Tibial nerve (tissue), 4 donors: ENCODE results near the gene AR. TPM values are rescaled to one million over a fixed set of nuclear protein-coding genes. Genes with fewer than 3 reads are reported as not detected.

Experiments
- DNase-seq, 2 donors: peaks; one replicate each; pipeline ENCODE4 v3.0.0-alpha.2; 2019; ENCODE audit warnings: low spot score in 2 of 2
- H3K27ac ChIP-seq, 4 donors: fragments of 200-600 bp; sonication (generic) in 3 of 4; one replicate each; pipeline ENCODE4 v1.5.1; 2017 to 2019; ENCODE audit warnings: mild to moderate bottlenecking in 1 of 4
- H3K27me3 ChIP-seq, 2 donors: fragments of 200-600 bp; sonication (generic) in 1 of 2; one replicate each; pipeline versions ENCODE4 v1.5.1 to v1.6.0; 2017 to 2019
- H3K36me3 ChIP-seq, 3 donors: fragments of 200-600 bp; sonication (generic); one replicate each; pipeline ENCODE4 v1.5.1; 2018 to 2019
- H3K4me1 ChIP-seq, 4 donors: fragments of 200-600 bp; sonication (generic) in 3 of 4; one replicate each; pipeline ENCODE4 v1.5.1; 2017 to 2019
- H3K4me3 ChIP-seq, 4 donors: fragments of 200-600 bp; sonication (generic) in 3 of 4; one replicate each; pipeline ENCODE4 v1.5.1; 2017 to 2019; ENCODE audit warnings: mild to moderate bottlenecking in 1 of 4, moderate library complexity in 1 of 4
- H3K9me3 ChIP-seq, 4 donors: fragments of 200-600 bp; sonication (generic) in 3 of 4; one replicate each; pipeline ENCODE4 v1.5.1; 2017 to 2019
- EP300 ChIP-seq, 2 donors: sonication (generic); formaldehyde crosslinking; IDR thresholded peaks; one replicate each; pipeline ENCODE4 v1.6.1; 2017; ENCODE audit warnings: antibody characterized with exemption in 2 of 2, mild to moderate bottlenecking in 1 of 2
- POLR2A ChIP-seq, 2 donors: fragments of 450-650 bp; IDR thresholded peaks; one replicate each; pipeline ENCODE4 v1.6.1; 2017; ENCODE audit warnings: antibody characterized with exemption in 2 of 2, mild to moderate bottlenecking in 2 of 2, moderate library complexity in 2 of 2
- WGBS, 2 donors: methylation state at CpG; one replicate each; pipeline ENCODE4 v1.1.5; 2018; 5-methylcytosine and 5-hydroxymethylcytosine counted together
- total RNA-seq, 4 donors: library from RNA; depleted of rRNA; stranded (reverse); fragments of >200 nt; gene quantifications; one replicate each; pipeline ENCODE4 v1.1.0, GENCODE V29; 2016
- TF ChIP-seq, protein P1 (sequence below), 5 experiments: fragments of 200-600 bp in 3 of 5; fragments of 450-650 bp in 2 of 5; sonication (generic) in 3 of 5; IDR thresholded peaks; one replicate each; pipeline ENCODE4 v1.5.1; 2016 to 2019; ENCODE audit warnings: antibody characterized with exemption in 5 of 5, mild to moderate bottlenecking in 3 of 5, moderate library complexity in 2 of 5

AR gene
- total RNA-seq, 4 donors from 2014 or later = 9.6 to 23.5 (median 14.1) TPM

GRCh38 chrX:67546496-67547423, 2.9 kb downstream of the AR start:
- H3K4me3 ChIP-seq = peak overlapping the region; percentile 18 to 57 (median 30)
- 46 to 54% methylated on average over 9 to 22 of the region's 44 CpGs for WGBS, 2 donors
- H3K4me1 ChIP-seq = peaks cover 0 to 16% (median 0%) of the 10 kb centered on the region in 4 donors
- H3K36me3 ChIP-seq = no peaks in the 10 kb centered on the region
- no peak for DNase-seq
- H3K9me3 ChIP-seq = no peaks in the 10 kb centered on the region
- peak overlapping the region in 2 of 4 donors; percentile 43 to 63 for H3K27ac ChIP-seq
- TF ChIP-seq EP300 (IDR thresholded peaks at IDR 0.05) (no peak), POLR2A (IDR thresholded peaks at IDR 0.05) (no peak)
- TF ChIP-seq, protein P1, sequence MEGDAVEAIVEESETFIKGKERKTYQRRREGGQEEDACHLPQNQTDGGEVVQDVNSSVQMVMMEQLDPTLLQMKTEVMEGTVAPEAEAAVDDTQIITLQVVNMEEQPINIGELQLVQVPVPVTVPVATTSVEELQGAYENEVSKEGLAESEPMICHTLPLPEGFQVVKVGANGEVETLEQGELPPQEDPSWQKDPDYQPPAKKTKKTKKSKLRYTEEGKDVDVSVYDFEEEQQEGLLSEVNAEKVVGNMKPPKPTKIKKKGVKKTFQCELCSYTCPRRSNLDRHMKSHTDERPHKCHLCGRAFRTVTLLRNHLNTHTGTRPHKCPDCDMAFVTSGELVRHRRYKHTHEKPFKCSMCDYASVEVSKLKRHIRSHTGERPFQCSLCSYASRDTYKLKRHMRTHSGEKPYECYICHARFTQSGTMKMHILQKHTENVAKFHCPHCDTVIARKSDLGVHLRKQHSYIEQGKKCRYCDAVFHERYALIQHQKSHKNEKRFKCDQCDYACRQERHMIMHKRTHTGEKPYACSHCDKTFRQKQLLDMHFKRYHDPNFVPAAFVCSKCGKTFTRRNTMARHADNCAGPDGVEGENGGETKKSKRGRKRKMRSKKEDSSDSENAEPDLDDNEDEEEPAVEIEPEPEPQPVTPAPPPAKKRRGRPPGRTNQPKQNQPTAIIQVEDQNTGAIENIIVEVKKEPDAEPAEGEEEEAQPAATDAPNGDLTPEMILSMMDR (IDR thresholded peaks at IDR 0.05) = no peak
- H3K27me3 ChIP-seq = peaks cover 0 to 54% of the 10 kb centered on the region in 2 donors

GRCh38 chrX:67555578-67556203, 11.9 kb downstream of the AR start:
- no peak for TF ChIP-seq POLR2A (IDR thresholded peaks at IDR 0.05)
- TF ChIP-seq, protein P1 (IDR thresholded peaks at IDR 0.05) = peak; percentile 18 to 63 (median 39)
- Histone ChIP-seq H3K27ac (no peak overlapping the region), H3K9me3 (no peaks in the 10 kb centered on the region), H3K4me3 (no peak overlapping the region), H3K36me3 (no peaks in the 10 kb centered on the region), H3K27me3 (peaks cover 0 to 4% of the 10 kb centered on the region in 2 donors), H3K4me1 (no peaks in the 10 kb centered on the region)
- DNase-seq = no peak
- WGBS, 2 donors = 33 to 58% methylated on average over 5 to 7 of the region's 7 CpGs

DNA sequence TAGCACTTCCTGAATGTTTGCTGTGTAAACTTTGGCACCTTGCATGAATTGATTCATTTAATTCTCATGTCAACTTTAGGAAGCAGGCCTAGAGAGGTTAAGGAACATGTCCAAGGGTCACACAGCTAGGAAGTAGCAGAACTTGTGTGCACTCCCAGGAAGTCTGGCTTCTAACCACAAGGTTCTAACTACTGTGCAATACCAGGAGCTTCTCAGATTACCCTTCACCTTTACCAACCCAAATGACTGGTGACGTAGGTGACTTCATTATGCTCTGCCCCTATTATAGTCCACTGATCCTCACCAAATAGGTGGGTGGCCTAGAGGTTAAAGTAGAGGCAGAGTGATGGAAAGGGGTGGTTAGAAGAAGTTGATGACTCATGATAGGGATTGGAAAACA, 14.4 kb downstream of the AR start:
- no peaks in the 10 kb centered on the region for H3K4me1 ChIP-seq
- no peaks in the 10 kb centered on the region for H3K27me3 ChIP-seq
- no peaks in the 10 kb centered on the region for H3K36me3 ChIP-seq
- no peak for TF ChIP-seq POLR2A (IDR thresholded peaks at IDR 0.05)
- TF ChIP-seq EP300 (IDR thresholded peaks at IDR 0.05) = no peak
- TF ChIP-seq, protein P1 (IDR thresholded peaks at IDR 0.05) = no peak
- H3K4me3 ChIP-seq = no peak overlapping the region
- H3K27ac ChIP-seq = no peak overlapping the region
- 76 to 100% methylated on average over 1 of the region's 1 CpG for WGBS, 2 donors
- no peaks in the 10 kb centered on the region for H3K9me3 ChIP-seq
- no peak for DNase-seq

DNA sequence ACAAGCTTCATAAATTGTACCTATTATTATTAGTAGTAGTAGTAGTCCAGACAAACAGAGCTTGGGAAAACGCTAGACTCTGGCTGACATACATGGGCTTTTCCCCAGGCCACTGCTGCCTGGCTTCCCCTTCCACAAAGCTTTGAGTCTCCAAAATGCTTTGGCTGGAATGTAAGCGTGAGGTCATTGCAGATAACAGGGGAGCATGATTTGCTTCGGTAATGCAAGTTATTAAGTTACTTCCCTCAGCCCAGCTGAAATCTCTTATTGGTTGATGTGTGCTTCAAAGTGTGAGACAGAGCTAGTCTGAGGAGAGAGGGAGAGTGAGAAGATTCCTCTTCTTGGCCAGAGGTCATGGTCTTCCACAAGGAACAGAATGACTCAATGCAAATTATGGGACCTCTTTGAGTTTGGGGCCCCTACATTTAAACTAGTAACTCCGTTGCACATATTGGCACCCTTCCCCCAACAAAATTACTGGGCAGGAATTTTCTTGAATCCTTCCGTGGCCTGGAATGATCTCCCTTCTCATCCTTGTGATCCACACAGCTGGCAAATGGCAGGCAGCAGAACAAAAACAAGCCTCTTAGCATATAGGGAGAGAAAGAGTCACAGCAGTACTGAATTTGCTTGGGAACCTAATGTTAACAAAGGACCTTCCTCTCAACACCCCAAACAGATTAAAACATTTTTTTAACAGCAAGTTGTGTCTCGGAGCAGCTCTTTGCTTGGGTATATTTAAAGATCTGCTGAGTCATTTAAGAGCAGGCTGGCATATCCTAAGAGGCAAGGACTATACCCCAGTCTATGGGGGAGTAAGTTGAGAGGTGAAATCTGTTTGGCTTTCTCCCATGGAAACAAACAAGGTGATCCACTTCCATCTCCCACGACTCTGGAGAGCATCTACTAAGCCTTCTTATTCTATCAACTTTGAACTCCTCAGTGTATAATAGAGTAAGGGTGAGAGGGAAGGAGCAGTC, 19.9 kb downstream of the AR start:
- TF ChIP-seq, protein P1 (IDR thresholded peaks at IDR 0.05) = no peak
- TF ChIP-seq EP300 (IDR thresholded peaks at IDR 0.05) (no peak), POLR2A (IDR thresholded peaks at IDR 0.05) (no peak)
- Histone ChIP-seq H3K4me1 (no peaks in the 10 kb centered on the region), H3K27me3 (peaks cover 0 to 6% of the 10 kb centered on the region in 2 donors), H3K4me3 (no peak overlapping the region), H3K9me3 (no peaks in the 10 kb centered on the region), H3K36me3 (no peaks in the 10 kb centered on the region), H3K27ac (no peak overlapping the region)
- WGBS, 2 donors = 55 to 67% methylated on average over 7 of the region's 7 CpGs
- DNase-seq = no peak
